Measurements from ENCODE around the gene AGPAT1.
A peak's percentile ranks its signal among the peaks of the same experiment; 100 is the strongest.
"Not testable (repeated sequence)": the region's sequence is repeated elsewhere in the genome, so short reads cannot be mapped to it uniquely, and the experiment has no call there.

AGPAT1 gene

DNA sequence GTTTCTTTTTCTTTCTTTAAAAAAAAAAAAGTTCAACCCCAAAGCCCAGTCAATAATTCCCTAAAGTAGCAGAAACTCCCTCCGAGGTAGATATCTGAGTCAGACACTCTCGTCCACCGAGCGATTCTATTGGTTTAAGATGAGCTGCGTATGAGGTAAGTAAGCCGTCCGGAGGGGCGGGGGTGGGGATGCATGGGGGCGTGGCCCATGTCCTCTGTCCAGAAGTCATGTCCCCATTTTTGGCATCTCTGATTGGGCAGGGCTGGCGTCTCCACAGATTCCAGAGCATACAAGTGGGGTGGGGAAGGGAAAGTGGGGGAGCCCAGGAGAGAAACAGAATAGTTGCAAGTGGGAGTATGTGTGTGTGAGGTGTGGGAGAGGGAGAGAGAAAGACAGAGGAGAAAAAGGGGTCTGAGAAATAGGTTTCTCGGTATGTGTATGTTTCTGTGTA lies 9.8 kb upstream of the AGPAT1 start:
- DNase-seq: not testable (repeated sequence)

DNA sequence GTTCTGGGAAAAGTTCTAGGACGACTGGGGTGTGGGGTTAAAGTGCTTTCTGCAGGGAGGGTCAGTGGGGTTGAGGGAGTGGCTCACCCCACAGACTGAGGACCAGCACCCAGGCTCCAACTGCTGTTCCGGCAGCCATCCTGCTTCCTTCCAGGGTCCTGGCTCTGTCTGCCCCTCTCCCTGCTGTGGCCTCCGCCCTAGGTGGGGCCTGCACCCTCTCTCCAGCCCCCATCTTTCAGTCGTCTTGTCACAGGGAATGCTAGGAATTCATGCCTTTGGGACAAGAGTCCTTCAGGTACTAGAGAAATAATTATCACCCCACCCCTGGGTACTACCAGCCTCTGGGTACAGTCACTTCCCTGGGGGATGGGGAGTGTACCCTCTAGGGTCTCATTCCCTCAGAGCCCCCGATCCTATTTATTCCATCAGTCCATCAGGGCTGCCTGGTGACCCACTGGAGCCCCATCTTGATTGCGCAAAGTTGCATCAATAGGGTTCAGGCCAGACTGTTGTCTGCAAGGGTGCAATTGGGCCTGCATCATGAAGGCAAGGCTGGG lies 8.3 kb upstream of the AGPAT1 start, which contains the start of gene AGER:
Gene AGER (minus strand): TSS at position 170 of the 557 bp plus-strand sequence. CDS start 31 bp downstream, at position 139.
- no peak for DNase-seq

DNA sequence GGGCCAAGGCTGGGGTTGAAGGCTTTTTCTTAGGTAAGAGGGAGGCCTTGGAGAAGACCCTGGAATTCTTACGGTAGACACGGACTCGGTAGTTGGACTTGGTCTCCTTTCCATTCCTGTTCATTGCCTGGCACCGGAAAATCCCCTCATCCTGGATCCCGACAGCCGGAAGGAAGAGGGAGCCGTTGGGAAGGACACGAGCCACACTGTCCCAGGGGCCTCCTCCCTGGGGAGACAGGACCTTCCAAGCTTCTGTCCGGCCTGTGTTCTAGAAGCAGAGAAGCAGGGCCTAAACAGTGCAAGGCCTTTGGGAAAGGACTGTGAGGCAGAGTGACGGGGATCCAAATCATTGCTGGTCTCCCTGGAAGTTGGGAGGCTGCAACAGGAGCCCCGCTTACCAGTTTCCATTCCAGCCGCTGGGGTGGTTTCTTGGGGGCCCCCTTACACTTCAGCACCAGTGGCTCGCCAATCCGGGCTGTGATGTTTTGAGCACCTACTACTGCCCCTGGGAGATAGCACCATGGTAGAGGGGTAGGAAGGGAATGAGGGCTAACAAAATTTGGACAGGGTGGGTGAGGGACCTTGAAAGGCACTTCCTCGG lies 7.7 kb upstream of the AGPAT1 start:
- no peak for DNase-seq

DNA sequence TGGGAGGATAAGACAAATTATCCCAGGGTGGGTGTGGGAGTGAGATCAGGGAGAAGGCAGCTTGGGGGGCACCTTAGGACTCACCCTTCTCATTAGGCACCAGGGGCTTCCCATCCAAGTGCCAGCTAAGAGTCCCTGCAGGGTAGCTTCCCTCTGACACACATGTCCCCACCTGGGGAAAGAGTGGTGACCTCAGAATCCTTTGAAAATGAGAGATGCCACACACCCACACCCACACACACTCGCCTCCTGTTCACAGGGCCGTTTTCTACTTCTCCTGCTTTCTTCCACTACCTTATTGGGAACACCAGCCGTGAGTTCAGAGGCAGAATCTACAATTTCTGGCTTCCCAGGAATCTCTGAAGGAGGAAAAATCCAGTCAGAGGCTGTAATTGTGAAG lies 7.1 kb upstream of the AGPAT1 start:
- no peak for DNase-seq

- no peak for DNase-seq
These were observed 6.7 kb upstream of the AGPAT1 start for GRCh38 chr6:32182555-32182981.

- DNase-seq: no peak
These were observed 6.1 kb upstream of the AGPAT1 start for GRCh38 chr6:32181915-32182529.

DNA sequence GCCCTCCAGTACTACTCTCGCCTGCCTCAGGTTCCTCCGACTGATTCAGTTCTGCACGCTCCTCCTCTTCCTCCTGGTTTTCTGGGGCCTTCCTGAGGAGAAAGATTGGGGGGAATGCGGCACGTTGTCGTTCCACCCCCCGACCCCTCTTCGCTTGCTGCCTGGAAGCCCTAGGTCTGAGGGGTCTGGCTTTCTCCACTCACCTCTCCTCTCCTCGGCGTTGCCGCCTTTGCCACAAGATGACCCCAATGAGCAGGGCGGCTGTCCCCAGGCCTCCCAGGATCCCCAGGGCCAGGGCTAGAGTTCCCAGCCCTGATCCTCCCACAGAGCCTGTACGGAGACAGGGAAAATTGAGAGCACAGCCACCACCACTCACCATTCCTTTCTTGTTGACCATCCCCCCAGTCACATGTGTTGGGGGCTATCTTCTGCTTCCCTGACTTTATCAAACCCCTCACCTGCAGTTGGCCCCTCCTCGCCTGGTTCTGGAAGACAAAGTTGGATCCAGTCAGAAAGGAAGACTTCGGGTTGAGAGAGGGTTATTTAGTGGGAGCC lies 5.3 kb upstream of the AGPAT1 start:
- DNase-seq: no peak

DNA sequence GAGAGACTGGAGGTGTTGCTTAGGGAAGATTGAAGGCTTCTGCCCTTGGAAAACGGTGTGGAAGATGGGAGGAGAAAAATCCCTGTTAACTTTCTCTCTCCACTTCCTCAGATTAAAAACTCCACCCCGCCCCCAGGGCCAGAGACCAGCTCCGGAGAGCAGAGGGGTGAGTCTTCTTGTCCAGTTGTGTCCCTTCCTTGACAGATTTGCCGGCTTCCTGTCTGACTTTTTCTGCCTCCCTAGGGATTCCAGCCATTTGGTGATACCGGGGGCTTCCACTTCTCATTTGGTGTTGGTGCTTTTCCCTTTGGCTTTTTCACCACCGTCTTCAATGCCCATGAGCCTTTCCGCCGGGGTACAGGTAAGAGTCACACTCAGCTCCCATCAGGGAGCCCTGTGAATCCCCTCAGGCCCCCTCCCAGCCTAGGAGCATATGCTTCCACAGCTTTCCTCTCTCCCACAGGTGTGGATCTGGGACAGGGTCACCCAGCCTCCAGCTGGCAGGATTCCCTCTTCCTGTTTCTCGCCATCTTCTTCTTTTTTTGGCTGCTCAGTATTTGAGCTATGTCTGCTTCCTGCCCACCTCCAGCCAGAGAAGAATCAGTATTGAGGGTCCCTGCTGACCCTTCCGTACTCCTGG lies 4.0 kb upstream of the AGPAT1 start:
- DNase-seq: no peak

DNA sequence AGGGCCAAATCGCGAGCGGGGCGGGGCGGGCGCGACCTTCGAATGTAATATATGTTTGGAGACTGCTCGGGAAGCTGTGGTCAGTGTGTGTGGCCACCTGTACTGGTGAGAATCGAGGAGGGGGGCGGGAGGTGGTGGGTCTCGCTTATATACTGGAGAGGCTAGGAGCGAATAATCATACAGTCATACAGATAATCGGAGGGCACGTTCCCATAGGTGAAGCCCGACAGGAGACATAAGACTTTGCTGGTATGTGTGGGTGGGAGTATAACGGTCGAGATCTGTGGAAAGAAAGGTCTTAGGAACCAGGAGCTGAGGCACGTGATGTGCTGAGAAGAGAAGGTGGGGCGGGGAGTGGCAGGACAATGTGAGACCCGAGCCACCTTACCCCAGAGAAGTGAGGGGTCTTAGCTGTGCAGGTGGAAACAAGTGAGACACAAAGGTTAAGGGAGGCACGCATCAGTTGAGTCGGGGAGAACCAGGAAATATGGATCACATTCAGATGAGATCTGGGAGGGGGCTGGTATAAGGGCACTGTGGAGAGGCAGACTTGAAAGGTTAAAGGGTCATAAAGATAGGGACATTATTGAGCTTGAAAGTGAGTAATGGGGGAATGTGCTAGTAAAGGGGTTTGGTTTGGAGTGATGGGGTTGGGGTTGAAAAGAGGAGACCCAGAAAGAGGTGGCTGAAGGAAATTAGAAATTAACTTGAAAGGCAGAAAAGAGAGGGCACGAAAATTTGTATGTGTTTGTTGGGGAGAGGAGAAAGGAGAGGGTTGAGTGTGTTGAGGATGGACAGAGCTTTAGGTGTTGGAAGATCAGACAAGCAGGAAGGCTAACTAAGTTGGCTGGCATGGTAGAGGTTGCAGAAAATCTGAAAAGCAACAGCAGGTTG lies 2.9 kb upstream of the AGPAT1 start:
- no peak for DNase-seq

- peak; percentile 100 for DNase-seq
These were observed 2.1 kb upstream of the AGPAT1 start, which contains the start of gene RNF5 for GRCh38 chr6:32177788-32178546. Gene RNF5, plus strand, starts transcription at chr6:32178405. Its CDS starts 107 bp downstream, at chr6:32178512.

DNA sequence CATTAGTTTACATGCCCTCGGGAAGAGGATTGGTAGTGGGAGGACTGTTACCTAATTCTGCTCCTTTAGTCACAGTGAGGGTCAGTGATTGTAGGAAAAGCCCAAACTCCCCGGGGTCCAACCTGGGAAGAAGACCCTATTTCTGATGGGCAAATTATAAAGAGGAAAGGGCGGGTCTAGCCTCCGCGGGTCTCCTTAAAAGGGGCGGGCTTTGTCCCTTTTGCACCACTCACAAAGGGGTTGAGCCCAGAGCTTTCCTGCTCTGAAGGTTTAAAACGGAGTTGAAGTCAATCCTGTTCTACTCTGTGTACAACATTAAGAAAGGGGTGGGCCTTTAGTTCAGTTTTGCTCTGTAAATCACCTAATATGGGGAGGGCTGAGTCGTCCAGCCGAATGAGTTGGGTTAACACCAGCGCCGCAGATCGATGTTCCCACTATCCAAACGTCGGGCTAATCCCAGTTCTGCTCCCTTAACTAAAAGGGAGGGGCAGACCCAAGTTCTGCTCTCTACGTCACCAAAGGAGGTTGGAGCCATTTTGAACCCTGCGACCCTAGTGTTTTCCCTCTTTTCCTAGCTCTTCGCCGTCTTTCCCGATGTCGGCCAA lies 1.4 kb upstream of the AGPAT1 start:
- no peak for DNase-seq

GRCh38 chr6:32176476-32177182 lies 745 bp upstream of the AGPAT1 start:
- DNase-seq: peak; percentile 50

DNA sequence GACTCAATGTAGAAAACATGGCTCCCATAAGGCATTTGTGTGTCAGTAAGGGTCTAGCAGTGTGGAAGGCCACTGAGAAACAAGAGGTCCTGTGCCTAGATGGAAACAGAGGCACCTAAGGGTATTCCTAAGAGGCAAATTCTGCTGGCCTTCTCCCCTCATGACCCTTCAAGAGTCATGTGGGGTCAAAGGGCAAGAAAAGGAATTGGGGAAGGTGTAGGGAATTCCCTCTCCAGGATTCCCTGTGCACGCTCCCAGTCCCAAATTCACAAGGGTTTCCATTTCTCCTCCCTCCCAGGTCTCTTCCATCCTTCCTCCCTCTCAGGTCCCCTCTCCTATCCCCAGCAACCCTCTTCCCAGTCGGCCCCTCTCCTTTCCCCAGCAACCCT lies 568 bp downstream of the AGPAT1 start:
- DNase-seq: no peak

- DNase-seq: no peak
These were observed 1.5 kb downstream of the AGPAT1 start for GRCh38 chr6:32174416-32174815.

- DNase-seq: no peak
These were observed 2.7 kb downstream of the AGPAT1 start for GRCh38 chr6:32173051-32173727.

GRCh38 chr6:32171234-32171633 lies 4.7 kb downstream of the AGPAT1 start:
- no peak for DNase-seq

- DNase-seq: no peak
These were observed 5.6 kb downstream of the AGPAT1 start for GRCh38 chr6:32170294-32170693.

- no peak for DNase-seq
These were observed 6.9 kb downstream of the AGPAT1 start for GRCh38 chr6:32168807-32169591.

DNA sequence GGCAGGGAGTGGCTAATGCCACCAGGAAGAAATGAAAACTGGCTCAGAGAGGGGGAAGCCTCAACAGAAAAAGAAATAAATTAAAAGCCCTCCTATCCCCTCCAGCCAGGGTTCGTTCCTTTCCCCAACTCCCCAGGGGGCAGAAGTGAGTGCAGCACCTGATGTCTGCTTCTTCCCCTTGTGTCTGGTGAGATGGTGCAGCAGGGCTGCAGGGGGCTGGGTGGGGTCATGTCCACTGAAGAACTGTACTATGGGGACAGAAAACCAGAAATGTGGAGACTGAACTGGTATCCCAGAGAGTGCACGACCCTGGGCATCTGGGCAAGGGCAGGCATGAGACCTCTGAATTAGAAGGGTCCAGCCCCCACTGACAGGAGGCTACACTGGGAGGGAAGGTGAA lies 7.5 kb downstream of the AGPAT1 start:
- DNase-seq: no peak

Measured in NCI-H2029 treated with DMSO at 0.1 percent for 48 hours (cell line).